ENCODE results near the gene ARMC2.

GRCh38 chr6:108988296-108988695, 140.1 kb downstream of the ARMC2 start:
- TF ChIP-seq EP300 (IDR thresholded peaks at IDR 0.05) (no peak), CTCF (IDR thresholded peaks at IDR 0.05) (no peak)

All from tibial nerve (tissue), 4 donors.